A549 (cell line): ENCODE results near the gene MEF2A.

Experiments used
- CEBPB ChIP-seq, 2 experiments: fragments of >200 bp in 1 of 2; sonication (Bioruptor Twin) in 1 of 2; formaldehyde crosslinking in 1 of 2; IDR thresholded peaks; 2 replicates each; pipeline ENCODE4 v1.6.1; 2012 to 2016
- JUNB ChIP-seq: fragments of >200 bp; sonication (Bioruptor Twin); formaldehyde crosslinking; IDR thresholded peaks from 2 replicates; pipeline ENCODE4 v1.6.1; 2016
- NFE2L2 ChIP-seq: fragments of 150-350 bp; conservative IDR thresholded peaks from 2 replicates; pipeline ENCODE4 v1.6.1; 2014; ENCODE audit warnings: low read length
- TF ChIP-seq, protein P1 (sequence below): fragments of 450-650 bp; IDR thresholded peaks from 2 replicates; pipeline ENCODE4 v1.6.1; 2014; ENCODE audit warnings: antibody characterized with exemption
- TF ChIP-seq, protein P2 (sequence below): fragments of >200 bp; sonication (Bioruptor Twin); formaldehyde crosslinking; IDR thresholded peaks from 3 replicates; pipeline ENCODE4 v1.5.1; 2016

DNA sequence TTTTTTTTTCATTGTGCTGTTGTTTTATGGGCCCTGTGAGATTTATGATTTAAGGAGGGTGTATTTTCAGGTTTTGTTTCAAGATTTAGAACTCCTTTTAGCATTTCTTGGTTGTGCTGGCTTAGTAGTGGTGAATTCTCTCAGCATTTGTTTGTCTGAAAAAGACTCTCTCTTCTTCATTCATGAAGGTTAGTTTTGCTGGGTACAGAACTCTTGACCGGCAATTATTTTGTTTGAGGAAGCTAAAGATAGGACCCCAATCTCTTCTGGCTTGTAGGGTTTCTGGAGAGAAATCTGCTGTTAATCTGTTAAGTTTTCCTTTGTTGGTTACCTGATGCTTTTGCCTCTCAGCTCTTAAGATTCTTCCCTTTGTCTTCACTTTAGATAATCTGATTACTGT, 120.5 kb downstream of the MEF2A start:
- TF ChIP-seq, protein P1, sequence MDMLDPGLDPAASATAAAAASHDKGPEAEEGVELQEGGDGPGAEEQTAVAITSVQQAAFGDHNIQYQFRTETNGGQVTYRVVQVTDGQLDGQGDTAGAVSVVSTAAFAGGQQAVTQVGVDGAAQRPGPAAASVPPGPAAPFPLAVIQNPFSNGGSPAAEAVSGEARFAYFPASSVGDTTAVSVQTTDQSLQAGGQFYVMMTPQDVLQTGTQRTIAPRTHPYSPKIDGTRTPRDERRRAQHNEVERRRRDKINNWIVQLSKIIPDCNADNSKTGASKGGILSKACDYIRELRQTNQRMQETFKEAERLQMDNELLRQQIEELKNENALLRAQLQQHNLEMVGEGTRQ = no peak
- TF ChIP-seq JUNB = no peak
- TF ChIP-seq, protein P2, sequence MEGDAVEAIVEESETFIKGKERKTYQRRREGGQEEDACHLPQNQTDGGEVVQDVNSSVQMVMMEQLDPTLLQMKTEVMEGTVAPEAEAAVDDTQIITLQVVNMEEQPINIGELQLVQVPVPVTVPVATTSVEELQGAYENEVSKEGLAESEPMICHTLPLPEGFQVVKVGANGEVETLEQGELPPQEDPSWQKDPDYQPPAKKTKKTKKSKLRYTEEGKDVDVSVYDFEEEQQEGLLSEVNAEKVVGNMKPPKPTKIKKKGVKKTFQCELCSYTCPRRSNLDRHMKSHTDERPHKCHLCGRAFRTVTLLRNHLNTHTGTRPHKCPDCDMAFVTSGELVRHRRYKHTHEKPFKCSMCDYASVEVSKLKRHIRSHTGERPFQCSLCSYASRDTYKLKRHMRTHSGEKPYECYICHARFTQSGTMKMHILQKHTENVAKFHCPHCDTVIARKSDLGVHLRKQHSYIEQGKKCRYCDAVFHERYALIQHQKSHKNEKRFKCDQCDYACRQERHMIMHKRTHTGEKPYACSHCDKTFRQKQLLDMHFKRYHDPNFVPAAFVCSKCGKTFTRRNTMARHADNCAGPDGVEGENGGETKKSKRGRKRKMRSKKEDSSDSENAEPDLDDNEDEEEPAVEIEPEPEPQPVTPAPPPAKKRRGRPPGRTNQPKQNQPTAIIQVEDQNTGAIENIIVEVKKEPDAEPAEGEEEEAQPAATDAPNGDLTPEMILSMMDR = no peak
- TF ChIP-seq CEBPB (IDR thresholded peaks at IDR 0.05) = no peak
- TF ChIP-seq NFE2L2 = no peak
